ENCODE results near the gene ATF6. TPM values are rescaled to one million over a fixed set of nuclear protein-coding genes. Genes with fewer than 3 reads are reported as not detected.

Gene ATF6
- total and polyA plus RNA-seq, 9 of the 15 experiments (the other 6 are each of a cell fraction or from before 2014, with no cell fraction given), result 11.7 to 32.4 (median 20.4) TPM

DNA sequence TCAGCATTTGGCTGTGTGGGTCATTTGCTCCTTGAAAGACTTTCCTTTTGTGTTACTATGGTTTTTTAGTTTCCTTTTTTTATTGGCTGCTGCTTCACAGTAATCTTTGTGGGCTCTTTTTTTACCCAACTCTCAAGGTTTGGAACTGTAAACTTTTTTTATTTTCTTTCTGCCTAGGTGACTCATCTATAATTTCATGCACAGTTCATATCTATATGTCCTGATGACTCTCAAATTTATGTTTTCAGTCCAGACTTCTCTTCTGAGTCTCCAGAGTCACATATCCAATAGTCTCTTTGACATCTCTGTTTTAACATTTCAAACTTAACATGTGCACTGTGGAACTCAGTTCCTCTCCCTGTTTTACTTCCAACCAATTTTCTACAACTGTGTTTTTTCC is 83.4 kb downstream of the ATF6 start:
- Histone ChIP-seq H3K4me3 (no peak overlapping the region), H3K9ac (ENCODE audit: insufficient read depth in 1 of 2, low read depth in 2 of 2, low read length in 2 of 2) (no peak overlapping the region), H3K36me3 (ENCODE audit: control insufficient read depth, insufficient read depth, low read length) (peaks cover 64% of the 10 kb centered on the region), H4K20me1 (replicated peaks; ENCODE audit: control insufficient read depth, insufficient read depth, low read length) (no peaks in the 10 kb centered on the region), H3K79me2 (ENCODE audit: control insufficient read depth, insufficient read depth, low read length) (no peaks in the 10 kb centered on the region), H3K4me2 (ENCODE audit: insufficient read depth, low read length) (no peak overlapping the region), H3K9me3 (replicated peaks; ENCODE audit: control insufficient read depth, insufficient read depth, low read depth, low read length) (no peaks in the 10 kb centered on the region), H3K9me1 (ENCODE audit: control insufficient read depth, insufficient read depth, low read length) (peaks cover 5% of the 10 kb centered on the region), H2AFZ (ENCODE audit: low read depth, low read length) (no peak overlapping the region), H3K27ac (ENCODE audit: extremely low read depth, low read depth, low read length) (no peak overlapping the region), H3K4me1 (replicated peaks in 1 of 2; ENCODE audit: control insufficient read depth in 2 of 2, insufficient read depth in 2 of 2, low read length in 2 of 2) (no peaks in the 10 kb centered on the region), H3K27me3 (ENCODE audit: control insufficient read depth in 2 of 2, insufficient read depth in 2 of 2, low read length in 2 of 2) (no peaks in the 10 kb centered on the region)
- ATAC-seq (no peak), DNase-seq (ENCODE audit: extremely low read depth in 1 of 4, low spot score in 3 of 4) (no peak), FAIRE-seq (no peak)
- in situ Hi-C loops (cut with MboI) (no loop called here), intact Hi-C loops (cut with micrococcal nuclease) (no loop called here)
- ChIA-PET CTCF (ENCODE audit: low intra/inter-chr PET ratio) (no interaction called here), POLR2A (no interaction called here)
- no peak for TF ChIP-seq JUNB (CRISPR knock-in tag; conservative IDR thresholded peaks at IDR 0.05)
- TF ChIP-seq STAG1 (CRISPR knock-in tag; IDR thresholded peaks at IDR 0.05; ENCODE audit: borderline replicate concordance), result no peak
- TF ChIP-seq, protein P1, sequence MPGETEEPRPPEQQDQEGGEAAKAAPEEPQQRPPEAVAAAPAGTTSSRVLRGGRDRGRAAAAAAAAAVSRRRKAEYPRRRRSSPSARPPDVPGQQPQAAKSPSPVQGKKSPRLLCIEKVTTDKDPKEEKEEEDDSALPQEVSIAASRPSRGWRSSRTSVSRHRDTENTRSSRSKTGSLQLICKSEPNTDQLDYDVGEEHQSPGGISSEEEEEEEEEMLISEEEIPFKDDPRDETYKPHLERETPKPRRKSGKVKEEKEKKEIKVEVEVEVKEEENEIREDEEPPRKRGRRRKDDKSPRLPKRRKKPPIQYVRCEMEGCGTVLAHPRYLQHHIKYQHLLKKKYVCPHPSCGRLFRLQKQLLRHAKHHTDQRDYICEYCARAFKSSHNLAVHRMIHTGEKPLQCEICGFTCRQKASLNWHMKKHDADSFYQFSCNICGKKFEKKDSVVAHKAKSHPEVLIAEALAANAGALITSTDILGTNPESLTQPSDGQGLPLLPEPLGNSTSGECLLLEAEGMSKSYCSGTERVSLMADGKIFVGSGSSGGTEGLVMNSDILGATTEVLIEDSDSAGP (CRISPR knock-in tag; IDR thresholded peaks at IDR 0.05), result no peak
- TF ChIP-seq, protein P2, sequence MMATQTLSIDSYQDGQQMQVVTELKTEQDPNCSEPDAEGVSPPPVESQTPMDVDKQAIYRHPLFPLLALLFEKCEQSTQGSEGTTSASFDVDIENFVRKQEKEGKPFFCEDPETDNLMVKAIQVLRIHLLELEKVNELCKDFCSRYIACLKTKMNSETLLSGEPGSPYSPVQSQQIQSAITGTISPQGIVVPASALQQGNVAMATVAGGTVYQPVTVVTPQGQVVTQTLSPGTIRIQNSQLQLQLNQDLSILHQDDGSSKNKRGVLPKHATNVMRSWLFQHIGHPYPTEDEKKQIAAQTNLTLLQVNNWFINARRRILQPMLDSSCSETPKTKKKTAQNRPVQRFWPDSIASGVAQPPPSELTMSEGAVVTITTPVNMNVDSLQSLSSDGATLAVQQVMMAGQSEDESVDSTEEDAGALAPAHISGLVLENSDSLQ (IDR thresholded peaks at IDR 0.05), result no peak
- no peak for TF ChIP-seq NR2C2 (CRISPR knock-in tag; IDR thresholded peaks at IDR 0.05)
- TF ChIP-seq NR2C2 (tag; IDR thresholded peaks at IDR 0.05), result no peak
- TF ChIP-seq, protein P3, sequence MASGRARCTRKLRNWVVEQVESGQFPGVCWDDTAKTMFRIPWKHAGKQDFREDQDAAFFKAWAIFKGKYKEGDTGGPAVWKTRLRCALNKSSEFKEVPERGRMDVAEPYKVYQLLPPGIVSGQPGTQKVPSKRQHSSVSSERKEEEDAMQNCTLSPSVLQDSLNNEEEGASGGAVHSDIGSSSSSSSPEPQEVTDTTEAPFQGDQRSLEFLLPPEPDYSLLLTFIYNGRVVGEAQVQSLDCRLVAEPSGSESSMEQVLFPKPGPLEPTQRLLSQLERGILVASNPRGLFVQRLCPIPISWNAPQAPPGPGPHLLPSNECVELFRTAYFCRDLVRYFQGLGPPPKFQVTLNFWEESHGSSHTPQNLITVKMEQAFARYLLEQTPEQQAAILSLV (tag; IDR thresholded peaks at IDR 0.05), result no peak
- no TSS peak for BruUV-seq (replicated peaks)
